Urinary bladder (tissue), 4 donors: ENCODE measurements around the gene PCOLCE2. TPM values are rescaled to one million over a fixed set of nuclear protein-coding genes. Genes with fewer than 3 reads are reported as not detected.

Experiments
- DNase-seq: peaks from one replicate; pipeline ENCODE4 v3.0.0-alpha.2; 2015; ENCODE audit errors: extremely low spot score
- H3K27ac ChIP-seq: one replicate; pipeline ENCODE4 v1.5.1; 2013; ENCODE audit warnings: low read depth, mild to moderate bottlenecking, moderate library complexity
- H3K36me3 ChIP-seq: one replicate; pipeline ENCODE4 v1.6.1; 2013; ENCODE audit warnings: mild to moderate bottlenecking, moderate library complexity; ENCODE audit not compliant: insufficient read depth
- H3K4me1 ChIP-seq: one replicate; pipeline ENCODE4 v1.6.1; 2013; ENCODE audit warnings: mild to moderate bottlenecking, moderate library complexity; ENCODE audit not compliant: insufficient read depth
- H3K4me3 ChIP-seq: one replicate; pipeline ENCODE4 v1.5.1; 2013; ENCODE audit warnings: low read depth, low read length
- WGBS: extraction: QIAGEN DNeasy Blood & Tissue Kit; methylation state at CpG from one replicate; pipeline ENCODE4 v1.1.7; 2013; 5-methylcytosine and 5-hydroxymethylcytosine counted together
- polyA plus RNA-seq: library from polyadenylated mRNA; stranded (reverse); fragments of 200-250 nt; gene quantifications from one replicate; pipeline ENCODE4 v1.2.3, GENCODE V29; 2013
- small RNA-seq: library from RNA; depleted of rRNA; stranded (forward); fragments of <200 nt; gene quantifications from one replicate; pipeline ENCODE3, GENCODE V24; 2014
- total RNA-seq: library from RNA; depleted of rRNA; stranded (reverse); fragments of >200 nt; gene quantifications from one replicate; pipeline ENCODE4 v1.2.3, GENCODE V29; 2014
- donor health status: healthy with polysubstance abuse.
- donor health status: healthy.

PCOLCE2 gene
- total and polyA plus RNA-seq, 2 donors, result 58.4 to 82.8 TPM

DNA sequence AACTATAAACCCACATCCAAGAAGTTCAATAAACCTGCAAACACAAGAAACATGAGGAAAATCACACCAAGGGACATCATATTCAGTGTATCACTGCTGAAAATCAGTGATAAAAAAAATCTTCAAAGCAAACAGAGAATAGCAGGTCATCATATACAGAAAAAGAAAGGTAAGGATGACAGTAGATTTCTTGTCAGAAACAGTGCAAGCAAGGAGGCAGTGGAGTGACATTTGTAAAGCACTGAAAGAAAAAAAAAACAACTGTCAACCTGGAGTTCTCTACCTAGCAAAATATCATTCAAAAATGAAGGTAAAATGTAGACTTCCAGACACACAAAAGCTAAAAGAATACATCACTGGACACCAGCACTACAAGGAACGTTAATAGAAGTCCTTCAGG, 93.6 kb downstream of the PCOLCE2 start:
- H3K36me3 ChIP-seq, result no peaks in the 10 kb centered on the region
- H3K4me3 ChIP-seq, result no peak overlapping the region
- no peak overlapping the region for H3K27ac ChIP-seq
- DNase-seq, result no peak
- no peaks in the 10 kb centered on the region for H3K4me1 ChIP-seq
- 95% methylated on average over 1 of the region's 1 CpG for WGBS

DNA sequence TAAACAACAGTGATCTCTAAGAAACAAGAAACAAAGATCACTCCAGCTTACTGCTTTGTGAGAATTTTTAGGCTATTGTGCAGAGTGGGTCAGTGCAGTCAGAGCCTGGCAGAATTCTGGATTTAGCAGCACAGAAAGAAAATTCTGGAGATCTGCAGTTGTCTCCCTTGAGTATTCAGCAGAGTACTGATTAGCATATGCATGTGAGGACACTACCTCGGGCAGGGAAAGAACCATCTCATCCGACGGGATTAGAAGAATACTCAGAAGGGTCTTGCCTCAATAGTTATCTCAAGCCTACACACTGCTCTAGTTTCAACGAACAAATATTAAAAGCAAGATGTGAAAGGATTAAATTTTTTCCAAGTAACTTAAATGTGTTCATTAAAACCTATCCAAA, 94.4 kb downstream of the PCOLCE2 start:
- Histone ChIP-seq H3K4me1 (no peaks in the 10 kb centered on the region), H3K27ac (no peak overlapping the region), H3K36me3 (no peaks in the 10 kb centered on the region), H3K4me3 (no peak overlapping the region)
- no peak for DNase-seq
- 79% methylated on average over 4 of the region's 4 CpGs for WGBS

DNA sequence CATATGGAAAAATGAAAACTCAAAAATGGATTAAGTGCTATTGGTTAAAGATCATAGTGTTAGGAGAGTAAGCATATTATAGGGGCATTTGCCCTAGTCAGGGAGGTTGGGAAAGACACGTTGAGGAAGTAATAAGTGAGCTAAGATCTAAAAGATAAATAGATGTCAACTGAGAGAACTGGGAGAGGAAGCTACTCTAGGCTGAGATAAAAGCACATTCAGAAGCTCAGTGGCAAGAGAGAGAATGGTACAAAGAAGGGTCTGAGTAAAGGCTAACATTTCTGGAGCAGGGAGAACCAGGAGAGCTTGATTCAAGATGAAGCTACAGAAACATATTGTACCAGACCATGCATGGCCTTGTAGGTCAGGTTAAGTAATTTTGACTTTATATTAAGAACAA, 101.2 kb downstream of the PCOLCE2 start:
- H3K36me3 ChIP-seq, result no peaks in the 10 kb centered on the region
- no peak for DNase-seq
- no peak overlapping the region for H3K4me3 ChIP-seq
- H3K27ac ChIP-seq, result no peak overlapping the region
- WGBS, result 44% methylated on average over 1 of the region's 1 CpG
- H3K4me1 ChIP-seq, result no peaks in the 10 kb centered on the region

- no peak for DNase-seq
- no peaks in the 10 kb centered on the region for H3K36me3 ChIP-seq
- H3K4me1 ChIP-seq, result no peaks in the 10 kb centered on the region
- H3K4me3 ChIP-seq, result no peak overlapping the region
- H3K27ac ChIP-seq, result no peak overlapping the region
- 82% methylated on average over 4 of the region's 4 CpGs for WGBS
Observed at GRCh38 chr3:142785996-142786395, 102.9 kb downstream of the PCOLCE2 start.

GRCh38 chr3:142784228-142784627, 104.7 kb downstream of the PCOLCE2 start:
- 98% methylated on average over 1 of the region's 1 CpG for WGBS
- no peak overlapping the region for H3K27ac ChIP-seq
- H3K36me3 ChIP-seq, result no peaks in the 10 kb centered on the region
- H3K4me1 ChIP-seq, result no peaks in the 10 kb centered on the region
- no peak overlapping the region for H3K4me3 ChIP-seq
- no peak for DNase-seq

- H3K4me3 ChIP-seq, result no peak overlapping the region
- no peak overlapping the region for H3K27ac ChIP-seq
- WGBS, result 97% methylated on average over 2 of the region's 2 CpGs
- no peak for DNase-seq
- H3K36me3 ChIP-seq, result no peaks in the 10 kb centered on the region
- H3K4me1 ChIP-seq, result no peaks in the 10 kb centered on the region
Observed at GRCh38 chr3:142782616-142783015, 106.3 kb downstream of the PCOLCE2 start.

DNA sequence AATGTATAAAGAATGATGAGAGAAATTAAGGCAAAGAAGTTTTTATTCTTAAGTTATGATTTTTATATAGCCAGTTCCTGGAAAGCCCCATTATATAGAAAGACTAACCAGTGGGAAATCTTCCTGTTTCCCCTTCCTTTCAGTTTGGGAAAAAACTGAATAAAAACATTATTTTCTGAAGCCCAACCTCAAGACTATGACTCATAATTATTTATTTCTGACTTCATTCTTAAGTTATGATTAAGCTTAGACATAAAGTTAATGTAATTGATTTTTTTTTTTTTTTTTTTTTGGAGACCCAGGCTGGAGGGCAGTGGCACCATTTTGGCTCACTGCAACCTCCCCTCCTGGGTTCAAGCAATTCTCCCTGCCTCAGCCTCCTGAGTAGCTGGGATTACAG, 109.3 kb downstream of the PCOLCE2 start:
- H3K4me1 ChIP-seq, result no peaks in the 10 kb centered on the region
- H3K4me3 ChIP-seq, result no peak overlapping the region
- H3K36me3 ChIP-seq, result no peaks in the 10 kb centered on the region
- H3K27ac ChIP-seq, result no peak overlapping the region
- no peak for DNase-seq

- Histone ChIP-seq H3K27ac (no peak overlapping the region), H3K4me3 (no peak overlapping the region), H3K36me3 (no peaks in the 10 kb centered on the region), H3K4me1 (no peaks in the 10 kb centered on the region)
- DNase-seq, result no peak
- 82% methylated on average over 2 of the region's 2 CpGs for WGBS
Observed at GRCh38 chr3:142778541-142778940, 110.3 kb downstream of the PCOLCE2 start.

DNA sequence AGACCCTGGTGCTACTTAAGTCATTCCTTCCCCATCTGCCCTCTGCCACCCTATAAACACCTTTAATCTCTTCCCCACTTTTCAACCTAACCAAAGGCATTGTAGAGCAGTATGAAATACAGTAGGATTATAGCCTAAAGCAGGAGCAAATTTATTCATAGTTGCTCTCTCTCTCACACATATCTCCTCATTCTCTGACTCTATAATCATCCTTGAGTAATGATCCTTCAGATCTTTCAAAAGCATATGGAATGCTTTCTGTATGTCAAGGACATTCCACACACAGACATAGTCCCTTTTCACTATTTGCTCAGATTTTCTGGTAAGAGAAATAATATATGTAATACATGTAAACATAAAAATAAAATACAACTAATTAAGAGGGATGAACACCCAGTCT, 111.0 kb downstream of the PCOLCE2 start:
- no peak for DNase-seq
- no peaks in the 10 kb centered on the region for H3K4me1 ChIP-seq
- no peak overlapping the region for H3K27ac ChIP-seq
- H3K36me3 ChIP-seq, result no peaks in the 10 kb centered on the region
- no peak overlapping the region for H3K4me3 ChIP-seq

DNA sequence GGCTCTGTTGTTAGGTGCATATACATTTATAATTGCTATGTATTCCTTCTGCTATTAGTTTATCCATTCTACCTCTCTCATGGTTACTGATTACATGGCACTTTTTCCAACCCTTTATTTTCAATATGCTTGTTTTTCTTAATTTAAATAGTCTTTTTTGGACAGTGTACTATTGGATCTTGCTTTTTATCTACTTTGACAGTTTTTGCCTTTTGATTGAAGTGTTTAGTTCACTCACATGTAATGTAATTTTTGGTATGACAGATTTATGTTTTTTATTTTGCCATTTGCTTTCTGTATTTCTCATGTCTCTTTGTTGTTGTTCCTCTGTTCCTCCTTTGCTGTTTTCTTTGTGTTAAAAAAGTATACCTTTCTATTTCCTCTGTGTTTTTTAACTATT, 120.5 kb downstream of the PCOLCE2 start:
- Histone ChIP-seq H3K36me3 (no peaks in the 10 kb centered on the region), H3K4me1 (no peaks in the 10 kb centered on the region), H3K4me3 (no peak overlapping the region), H3K27ac (no peak overlapping the region)
- no peak for DNase-seq

Small RNA genes lying within 50 kb of the gene (small RNA-seq; reads per million reads assigned to genes)
- gene RNU7-47P, result not detected

Other genes with a start within 250 kb of the PCOLCE2 start
- gene TRPC1, start 165.0 kb downstream of the PCOLCE2 start, total RNA-seq, result 86.2 TPM
- gene TRPC1, start 165.0 kb downstream of the PCOLCE2 start, polyA plus RNA-seq, result 10.1 TPM
- not detected for gene PAQR9, start 74.6 kb upstream of the PCOLCE2 start, total RNA-seq
- gene PAQR9, start 74.6 kb upstream of the PCOLCE2 start, polyA plus RNA-seq, result 0.03 TPM
- gene U2SURP, start 112.5 kb upstream of the PCOLCE2 start, total RNA-seq, result 204 TPM
- gene U2SURP, start 112.5 kb upstream of the PCOLCE2 start, polyA plus RNA-seq, result 29.7 TPM
- gene CHST2, start 230.7 kb upstream of the PCOLCE2 start, total RNA-seq, result 18.5 TPM
- gene CHST2, start 230.7 kb upstream of the PCOLCE2 start, polyA plus RNA-seq, result 6.4 TPM